Posterior cingulate gyrus (tissue), 11 donors: Measurements from ENCODE around the gene CHN2.

Experiments used
- DNase-seq, 10 donors: peaks; one replicate each; pipeline versions ENCODE4 v3.0.0 to v3.0.0-alpha.2; 2020 to 2021; ENCODE audit warnings: mixed read lengths in 3 of 10
- intact Hi-C: fragments of 100-400 bp; cut with DNase I; formaldehyde crosslinking; loops from one replicate; pipeline ENCODE4 v1.15.1; 2023

The CHN2 gene

GRCh38 chr7:29349362-29349761, 154.8 kb downstream of the CHN2 start:
- intact Hi-C loops, result loop anchor here (10.0 kb wide), 2 partner anchors 245 to 425 kb away; no protein-coding TSS in a partner anchor
- no peak for DNase-seq

- intact Hi-C loops, result no loop called here
- no peak for DNase-seq
These were observed 155.8 kb downstream of the CHN2 start for GRCh38 chr7:29350351-29350750.

GRCh38 chr7:29352041-29352440, 157.5 kb downstream of the CHN2 start:
- DNase-seq, result no peak
- intact Hi-C loops, result no loop called here

- no peak for DNase-seq
- intact Hi-C loops, result no loop called here
These were observed 159.2 kb downstream of the CHN2 start for GRCh38 chr7:29353810-29354209.

DNA sequence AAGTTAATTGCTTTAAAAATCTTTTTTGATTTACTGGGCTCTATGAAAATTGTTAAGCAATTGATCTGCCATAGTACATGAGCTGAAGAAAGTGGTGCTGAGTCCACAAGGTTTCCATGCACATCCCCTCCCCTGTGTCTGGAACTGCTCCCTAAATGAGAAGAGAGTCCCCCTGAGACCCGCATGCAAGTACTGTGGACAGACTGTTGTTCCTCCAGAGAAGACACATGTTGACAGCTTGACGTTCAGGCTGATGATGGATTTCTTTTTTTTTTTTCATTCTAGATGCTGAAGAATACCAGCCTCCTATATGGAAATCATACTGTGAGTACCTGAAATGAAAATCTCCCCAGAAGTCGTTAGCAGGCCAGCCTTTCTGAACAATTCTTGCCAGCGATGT, 159.8 kb downstream of the CHN2 start:
- intact Hi-C loops, result no loop called here
- no peak for DNase-seq

GRCh38 chr7:29355388-29355787, 160.8 kb downstream of the CHN2 start:
- DNase-seq, result peak in 1 of 10 donors; percentile 51
- intact Hi-C loops, result no loop called here

GRCh38 chr7:29356631-29357030, 162.1 kb downstream of the CHN2 start:
- intact Hi-C loops, result no loop called here
- DNase-seq, result no peak

- DNase-seq, result no peak
These were observed 165.0 kb downstream of the CHN2 start for GRCh38 chr7:29359482-29360093.

GRCh38 chr7:29360633-29361625, 166.4 kb downstream of the CHN2 start:
- intact Hi-C loops, result no loop called here
- peak in 1 of 10 donors; percentile 74 for DNase-seq

More at GRCh38 chr7:29359482-29360093, 165.0 kb downstream of the CHN2 start:
- intact Hi-C loops, result no loop called here

DNA sequence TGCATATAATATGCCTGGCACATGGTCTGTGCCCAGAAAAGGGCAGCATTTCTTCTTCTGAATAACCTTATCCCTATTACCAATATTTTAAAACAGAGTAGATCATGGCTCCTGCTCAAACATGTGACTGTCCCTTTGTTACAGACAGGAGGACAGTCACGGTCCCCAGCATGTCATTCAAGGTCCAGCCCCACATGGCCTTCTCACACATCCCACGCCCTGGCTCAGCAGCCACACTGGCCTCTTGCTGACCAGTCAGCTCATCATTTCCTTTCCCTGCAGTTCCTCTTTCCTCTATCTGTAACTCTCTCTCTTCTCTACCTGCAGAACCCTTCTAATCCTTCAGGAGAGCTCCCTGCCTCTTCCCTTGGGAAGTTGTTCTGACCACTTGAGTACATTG, 167.8 kb downstream of the CHN2 start:
- intact Hi-C loops, result no loop called here
- DNase-seq, result no peak

DNA sequence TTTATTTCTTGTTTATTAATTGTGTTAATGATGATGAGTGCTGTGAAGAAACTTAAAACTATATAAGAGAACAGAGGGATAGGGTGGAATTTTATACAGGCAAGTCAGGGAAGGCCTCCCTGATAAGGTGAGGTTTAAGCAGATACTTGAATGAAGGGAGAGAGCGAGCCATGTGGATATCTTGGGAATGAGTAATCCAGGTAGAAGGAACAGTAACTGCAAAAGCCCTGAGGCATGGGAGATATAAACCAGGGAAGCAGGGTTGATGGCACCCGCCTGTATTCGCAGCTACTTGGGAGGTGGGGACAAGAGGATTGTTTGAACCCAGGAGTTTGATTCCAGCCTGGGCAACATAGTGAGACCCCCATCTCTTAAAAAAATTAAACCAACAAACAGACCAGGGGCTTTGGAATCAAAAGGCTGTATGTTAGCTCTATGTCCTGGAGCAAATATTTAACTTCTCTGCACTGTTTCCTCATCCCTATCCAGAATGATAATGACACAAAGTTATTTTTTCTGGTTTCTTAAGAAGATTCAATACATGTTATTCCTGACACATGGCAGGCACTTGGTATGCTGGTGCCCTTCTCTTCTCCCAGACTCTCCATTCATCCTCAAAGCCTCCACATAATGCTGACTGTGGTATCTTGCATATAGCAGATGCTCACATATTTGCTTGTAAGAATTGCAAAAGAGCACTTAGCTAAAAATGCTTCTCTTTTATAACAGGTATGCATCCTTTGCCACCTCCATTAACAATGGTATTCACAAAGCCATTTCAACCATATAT, 169.3 kb downstream of the CHN2 start:
- intact Hi-C loops, result no loop called here
- DNase-seq, result no peak

DNA sequence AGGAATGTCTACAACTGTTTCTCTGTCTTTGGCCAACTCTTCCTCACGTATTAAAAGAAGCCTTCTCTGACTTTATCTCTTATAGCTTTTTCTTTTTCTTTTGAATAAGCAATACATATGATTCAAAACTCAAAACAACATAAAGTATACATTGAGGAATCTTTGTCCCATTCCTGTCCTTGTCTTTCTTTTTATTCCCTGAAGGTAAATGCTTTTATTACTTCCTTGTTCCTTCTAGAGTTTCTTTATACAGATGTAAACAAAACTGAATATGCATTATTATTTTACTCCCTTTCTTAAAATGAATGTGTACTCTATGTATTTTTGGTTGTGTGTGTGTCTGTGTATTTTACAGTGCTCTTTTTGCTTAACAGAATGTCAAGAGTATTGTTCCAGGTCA, 170.1 kb downstream of the CHN2 start:
- intact Hi-C loops, result no loop called here
- DNase-seq, result no peak

DNA sequence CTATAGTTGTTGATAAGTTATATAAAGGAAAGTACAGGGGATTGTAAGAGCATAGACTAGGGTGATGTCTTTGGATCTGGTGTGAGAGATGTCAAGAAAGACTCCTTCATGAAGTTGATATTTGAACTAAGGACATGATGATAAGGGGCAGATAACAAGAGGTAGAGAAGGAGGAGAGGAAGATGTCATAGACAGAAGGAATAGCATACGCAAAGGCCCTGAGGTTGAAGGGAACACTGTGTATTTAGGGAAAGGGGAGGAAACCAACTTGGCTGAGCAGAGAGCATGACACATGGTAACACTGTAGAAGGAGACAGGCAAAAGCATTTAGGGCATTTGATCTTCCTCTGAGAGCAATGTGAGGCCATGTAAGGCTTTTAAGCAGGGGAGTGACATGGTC, 170.8 kb downstream of the CHN2 start:
- intact Hi-C loops, result no loop called here
- DNase-seq, result no peak

DNA sequence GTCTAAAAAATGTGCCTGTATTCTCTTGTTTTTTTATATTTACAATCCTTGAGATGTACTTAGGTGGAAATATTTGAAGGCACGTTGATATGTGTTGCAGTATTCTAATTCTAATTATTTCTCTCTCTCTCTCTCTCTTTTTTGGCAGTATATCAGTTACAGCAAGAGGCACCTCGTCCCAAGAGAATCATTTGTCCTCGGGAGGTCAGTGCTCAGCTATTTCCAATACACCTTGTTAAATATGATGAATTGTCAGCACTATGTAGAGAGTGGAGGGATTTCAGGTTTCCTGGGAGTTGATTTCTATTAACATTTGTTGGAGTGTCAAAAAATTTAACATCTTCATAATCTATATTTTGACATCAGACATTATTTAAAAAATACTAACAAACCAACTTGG, 173.2 kb downstream of the CHN2 start:
- DNase-seq, result no peak
- intact Hi-C loops, result no loop called here

DNA sequence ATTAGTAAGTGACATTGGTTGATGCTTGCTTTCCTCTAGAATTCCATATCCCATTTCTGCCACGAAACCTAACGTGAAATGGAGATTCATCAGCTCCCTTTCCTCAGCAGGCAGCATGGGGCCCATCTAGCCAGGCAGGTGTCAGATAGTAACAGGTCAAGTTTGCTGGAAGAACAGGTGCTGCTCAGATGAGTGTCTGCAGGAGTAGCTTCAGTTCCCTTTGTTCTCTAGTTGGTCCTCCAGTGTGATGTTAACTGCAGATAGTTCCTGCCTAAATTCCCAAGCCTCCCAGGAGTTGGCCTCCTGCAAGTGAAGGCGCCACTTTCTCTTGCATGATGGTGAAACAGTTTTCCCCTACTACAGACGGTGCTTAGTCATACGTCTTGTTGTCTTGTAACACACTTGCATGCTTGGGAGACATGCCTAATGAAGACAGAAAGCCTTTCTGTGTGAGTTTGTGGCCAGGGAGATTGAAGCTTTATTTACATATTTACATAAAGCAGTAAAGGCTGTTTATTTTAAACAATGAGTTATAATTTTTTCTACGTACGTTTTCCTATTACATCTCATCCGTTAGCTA, 175.4 kb downstream of the CHN2 start:
- intact Hi-C loops, result no loop called here
- DNase-seq, result no peak

GRCh38 chr7:29370531-29371314, 176.1 kb downstream of the CHN2 start:
- no peak for DNase-seq

GRCh38 chr7:29371472-29371871, 176.9 kb downstream of the CHN2 start:
- intact Hi-C loops, result no loop called here
- DNase-seq, result no peak

More at GRCh38 chr7:29370531-29371314, 176.1 kb downstream of the CHN2 start:
- intact Hi-C loops, result no loop called here

GRCh38 chr7:29372351-29373090, 177.9 kb downstream of the CHN2 start:
- intact Hi-C loops, result no loop called here
- no peak for DNase-seq
